Measurements from ENCODE around the gene SULT1E1.

SULT1E1 gene, protein sequence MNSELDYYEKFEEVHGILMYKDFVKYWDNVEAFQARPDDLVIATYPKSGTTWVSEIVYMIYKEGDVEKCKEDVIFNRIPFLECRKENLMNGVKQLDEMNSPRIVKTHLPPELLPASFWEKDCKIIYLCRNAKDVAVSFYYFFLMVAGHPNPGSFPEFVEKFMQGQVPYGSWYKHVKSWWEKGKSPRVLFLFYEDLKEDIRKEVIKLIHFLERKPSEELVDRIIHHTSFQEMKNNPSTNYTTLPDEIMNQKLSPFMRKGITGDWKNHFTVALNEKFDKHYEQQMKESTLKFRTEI

DNA sequence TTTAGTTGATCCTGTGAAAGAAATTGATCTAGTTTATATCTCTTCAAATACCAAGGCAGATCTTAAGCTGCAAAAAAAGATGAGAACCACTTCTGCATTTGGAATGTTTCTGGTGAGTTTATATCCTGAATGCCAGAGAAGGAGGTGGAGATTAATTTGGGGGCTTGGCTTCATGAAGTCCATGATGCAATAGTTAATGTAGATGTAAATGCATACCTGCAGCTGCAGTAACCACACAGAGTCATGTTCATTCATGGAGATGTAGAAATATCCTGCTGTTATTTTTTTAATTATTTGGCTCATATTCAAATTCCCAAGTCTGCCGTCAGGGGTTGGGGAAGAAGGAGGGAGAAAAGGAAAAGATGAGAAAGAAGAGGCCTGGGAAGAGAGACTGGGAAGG lies at the start of gene SULT1E1:
TSS of gene SULT1E1 (minus strand) at position 94 of the 400 bp plus-strand sequence. CDS start 2,501 bp downstream, outside the sequence.
- TF ChIP-seq, protein P1, sequence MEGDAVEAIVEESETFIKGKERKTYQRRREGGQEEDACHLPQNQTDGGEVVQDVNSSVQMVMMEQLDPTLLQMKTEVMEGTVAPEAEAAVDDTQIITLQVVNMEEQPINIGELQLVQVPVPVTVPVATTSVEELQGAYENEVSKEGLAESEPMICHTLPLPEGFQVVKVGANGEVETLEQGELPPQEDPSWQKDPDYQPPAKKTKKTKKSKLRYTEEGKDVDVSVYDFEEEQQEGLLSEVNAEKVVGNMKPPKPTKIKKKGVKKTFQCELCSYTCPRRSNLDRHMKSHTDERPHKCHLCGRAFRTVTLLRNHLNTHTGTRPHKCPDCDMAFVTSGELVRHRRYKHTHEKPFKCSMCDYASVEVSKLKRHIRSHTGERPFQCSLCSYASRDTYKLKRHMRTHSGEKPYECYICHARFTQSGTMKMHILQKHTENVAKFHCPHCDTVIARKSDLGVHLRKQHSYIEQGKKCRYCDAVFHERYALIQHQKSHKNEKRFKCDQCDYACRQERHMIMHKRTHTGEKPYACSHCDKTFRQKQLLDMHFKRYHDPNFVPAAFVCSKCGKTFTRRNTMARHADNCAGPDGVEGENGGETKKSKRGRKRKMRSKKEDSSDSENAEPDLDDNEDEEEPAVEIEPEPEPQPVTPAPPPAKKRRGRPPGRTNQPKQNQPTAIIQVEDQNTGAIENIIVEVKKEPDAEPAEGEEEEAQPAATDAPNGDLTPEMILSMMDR (IDR thresholded peaks at IDR 0.05; ENCODE audit: insufficient read depth, low read depth, low read length, missing control alignments): no peak
- peak; percentile 93 for DNase-seq (ENCODE audit: low read depth)
- H3K4me3 ChIP-seq (ENCODE audit: low read length): peak within 1 kb of the TSS; percentile 51

DNA sequence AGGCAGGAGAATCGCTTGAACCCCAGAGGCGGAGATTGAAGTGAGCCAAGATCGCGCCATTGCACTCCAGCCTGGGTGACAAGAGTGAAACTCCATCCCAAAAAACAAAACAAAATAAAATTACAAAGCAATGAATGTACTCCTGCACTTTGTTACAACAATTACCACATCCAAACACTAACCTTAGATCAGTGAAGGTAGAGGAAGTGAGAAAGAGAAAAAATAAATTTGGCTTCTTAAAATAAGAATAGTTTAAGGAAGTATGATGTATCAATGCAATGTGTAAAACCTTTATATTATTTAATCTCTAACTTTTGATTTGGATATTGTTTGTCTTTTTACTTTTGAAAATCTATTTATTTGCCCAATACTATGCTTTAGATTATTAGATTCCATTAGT lies 49.2 kb upstream of the SULT1E1 start:
- H3K4me3 ChIP-seq (ENCODE audit: low read length): no peak overlapping the region
- DNase-seq (ENCODE audit: low read depth): no peak
- TF ChIP-seq, protein P1 (IDR thresholded peaks at IDR 0.05; ENCODE audit: insufficient read depth, low read depth, low read length, missing control alignments): no peak

DNA sequence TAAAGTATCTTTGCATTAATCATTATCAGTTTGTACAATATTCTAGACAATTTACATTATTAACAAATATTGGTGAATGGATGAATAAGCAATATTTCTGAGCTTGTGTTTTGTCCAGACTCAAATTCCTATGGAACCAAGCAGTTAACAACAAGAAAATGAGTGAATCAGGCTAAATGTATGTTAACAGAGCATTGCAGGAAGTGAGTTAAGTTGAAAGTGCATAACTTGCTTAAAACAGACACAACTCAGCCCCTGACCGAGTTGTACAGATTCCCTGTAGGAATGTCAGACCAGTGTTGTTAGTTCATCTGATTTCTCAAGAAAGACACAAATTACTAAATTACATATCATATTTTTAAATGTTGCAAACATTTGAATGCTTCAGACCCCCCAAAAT lies 47.2 kb upstream of the SULT1E1 start:
- TF ChIP-seq, protein P1 (IDR thresholded peaks at IDR 0.05; ENCODE audit: insufficient read depth, low read depth, low read length, missing control alignments): no peak
- H3K4me3 ChIP-seq (ENCODE audit: low read length): no peak overlapping the region
- DNase-seq (ENCODE audit: low read depth): peak; percentile 9

DNA sequence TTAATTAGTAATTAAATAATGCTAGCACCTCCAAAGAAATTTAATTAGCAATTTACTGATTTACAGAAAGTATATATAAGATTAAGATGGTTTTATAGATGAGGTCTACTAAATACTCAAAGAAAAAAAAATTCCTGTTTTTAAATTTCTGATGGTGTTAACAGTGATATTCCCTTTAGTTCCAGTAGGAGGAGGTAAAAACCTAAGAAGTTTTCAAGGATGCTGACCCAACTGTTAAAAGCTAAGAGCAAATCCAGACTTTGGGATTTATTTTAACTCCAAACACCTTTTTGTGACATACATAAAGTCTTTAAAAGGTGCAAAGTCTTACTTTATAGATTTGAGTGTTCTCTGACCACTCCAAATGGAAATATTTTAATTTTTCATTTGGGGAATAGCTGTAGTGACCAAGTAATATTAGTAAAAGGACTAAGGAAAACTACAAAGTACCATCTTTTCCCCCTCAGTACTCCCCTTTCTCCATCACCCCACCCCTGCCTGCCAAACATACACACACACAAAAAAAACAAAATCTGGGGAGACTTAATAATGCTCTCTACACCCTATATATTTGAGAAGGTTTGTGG lies 36.7 kb upstream of the SULT1E1 start:
- peak; percentile 17 for DNase-seq (ENCODE audit: low read depth)
- H3K4me3 ChIP-seq (ENCODE audit: low read length): no peak overlapping the region
- TF ChIP-seq, protein P1 (IDR thresholded peaks at IDR 0.05; ENCODE audit: insufficient read depth, low read depth, low read length, missing control alignments): peak; percentile 57

DNA sequence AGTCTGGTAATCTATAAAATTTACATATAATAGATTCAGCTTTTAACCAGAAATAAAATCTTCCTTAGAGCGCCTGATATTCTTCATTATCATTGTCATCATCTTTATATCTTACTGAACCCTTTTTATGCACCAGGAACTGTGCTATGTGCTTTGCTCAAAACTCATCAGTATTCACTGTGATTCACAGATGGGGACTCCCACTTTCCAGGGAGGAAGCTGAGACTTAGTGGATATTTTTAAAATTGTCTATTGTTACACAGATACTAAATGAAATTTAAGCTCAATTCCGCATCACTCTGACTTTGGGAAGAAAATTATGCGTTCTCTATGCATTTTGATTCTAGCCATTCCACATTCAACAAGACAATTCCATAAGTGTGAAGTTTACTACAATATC lies 34.8 kb upstream of the SULT1E1 start:
- TF ChIP-seq, protein P1 (IDR thresholded peaks at IDR 0.05; ENCODE audit: insufficient read depth, low read depth, low read length, missing control alignments): no peak
- DNase-seq (ENCODE audit: low read depth): no peak
- no peak overlapping the region for H3K4me3 ChIP-seq (ENCODE audit: low read length)

DNA sequence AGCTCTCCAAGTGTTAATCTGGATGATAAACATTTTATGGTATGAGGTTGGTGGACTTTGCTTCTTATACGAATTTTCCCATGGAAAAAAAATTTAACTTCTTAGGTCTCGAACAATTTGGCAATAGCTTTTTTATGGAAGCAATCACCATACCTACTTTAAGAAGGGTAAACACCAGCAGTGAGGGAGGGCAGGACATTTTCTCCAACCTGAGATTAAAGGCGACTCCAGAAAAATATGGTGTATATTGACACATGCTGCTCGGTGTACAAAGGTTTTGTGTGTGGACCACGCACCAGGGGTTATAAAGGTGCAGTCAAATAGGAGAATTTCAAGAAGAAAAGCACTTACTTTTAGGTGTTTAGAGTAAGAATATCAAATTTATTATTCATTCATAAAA lies 34.2 kb upstream of the SULT1E1 start:
- no peak for DNase-seq (ENCODE audit: low read depth)
- TF ChIP-seq, protein P1 (IDR thresholded peaks at IDR 0.05; ENCODE audit: insufficient read depth, low read depth, low read length, missing control alignments): no peak
- no peak overlapping the region for H3K4me3 ChIP-seq (ENCODE audit: low read length)
